ACC112 (cell line): ENCODE measurements around the gene TMEM132C.

Source experiments
- H2AFZ ChIP-seq: fragments of 200-600 bp; sonication (generic); one replicate; pipeline ENCODE4 v1.6.0; 2017; ENCODE audit warnings: antibody characterized with exemption, low read length; ENCODE audit not compliant: unreplicated experiment
- H3K27ac ChIP-seq: fragments of 200-600 bp; sonication (generic); 2 replicates; pipeline ENCODE4 v1.5.1; 2014; ENCODE audit warnings: low read depth, mild to moderate bottlenecking, antibody characterized with exemption, low read length, moderate library complexity
- H3K27me3 ChIP-seq: fragments of 200-600 bp; sonication (generic); 2 replicates; pipeline ENCODE4 v1.6.1; 2014; ENCODE audit warnings: mild to moderate bottlenecking, antibody characterized with exemption, low read length, moderate library complexity, mixed read lengths; ENCODE audit not compliant: insufficient read depth
- H3K36me3 ChIP-seq: fragments of 200-600 bp; sonication (generic); 2 replicates; pipeline ENCODE4 v1.6.1; 2016; ENCODE audit warnings: mild to moderate bottlenecking, antibody characterized with exemption, low read length, moderate library complexity, mixed read lengths; ENCODE audit not compliant: insufficient read depth
- H3K4me1 ChIP-seq: fragments of 200-600 bp; sonication (generic); one replicate; pipeline ENCODE4 v1.6.1; 2016; ENCODE audit warnings: low read length, mixed read lengths; ENCODE audit not compliant: insufficient read depth, unreplicated experiment, control insufficient read depth
- H3K4me3 ChIP-seq: fragments of 200-600 bp; sonication (generic); 2 replicates; pipeline ENCODE4 v1.5.1; 2014; ENCODE audit warnings: mild to moderate bottlenecking, low read depth, low read length
- H3K79me2 ChIP-seq: fragments of 200-600 bp; sonication (generic); one replicate; pipeline ENCODE4 v1.6.0; 2016; ENCODE audit warnings: low read length; ENCODE audit not compliant: control insufficient read depth, unreplicated experiment, insufficient read depth

TMEM132C gene

DNA sequence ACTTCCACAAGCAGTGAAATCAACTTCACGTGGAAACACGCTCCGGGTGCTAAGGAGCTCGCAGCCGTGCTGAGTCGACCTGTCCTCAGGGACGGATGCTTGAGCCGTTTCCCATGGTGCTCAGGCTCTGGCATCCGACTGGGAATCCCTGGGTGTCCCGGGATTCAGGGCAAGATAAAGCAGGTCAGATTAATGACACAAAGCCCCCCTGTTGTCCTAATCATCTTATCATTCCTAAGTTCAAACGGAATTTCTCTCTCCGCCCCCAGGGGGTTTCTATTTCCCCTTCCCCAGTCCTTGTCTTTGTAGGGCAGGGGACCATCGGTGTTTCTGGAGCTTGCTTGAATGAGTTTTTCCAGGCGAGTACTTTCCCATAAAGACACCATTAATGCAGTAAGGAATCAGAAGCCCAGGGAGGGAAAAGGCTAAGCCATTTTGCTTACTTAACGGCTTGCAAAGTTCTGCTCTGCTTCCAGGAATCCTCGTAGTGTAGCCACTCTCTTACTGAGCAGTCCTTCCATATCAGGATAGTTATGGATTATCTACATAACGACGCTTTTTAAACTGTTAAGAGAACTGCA, 116.5 kb downstream of the TMEM132C start:
- no peak overlapping the region for H3K27ac ChIP-seq
- no peaks in the 10 kb centered on the region for H3K4me1 ChIP-seq
- H3K4me3 ChIP-seq = no peak overlapping the region
- H3K79me2 ChIP-seq = no peaks in the 10 kb centered on the region
- no peaks in the 10 kb centered on the region for H3K36me3 ChIP-seq
- H2AFZ ChIP-seq = no peak overlapping the region
- no peaks in the 10 kb centered on the region for H3K27me3 ChIP-seq

DNA sequence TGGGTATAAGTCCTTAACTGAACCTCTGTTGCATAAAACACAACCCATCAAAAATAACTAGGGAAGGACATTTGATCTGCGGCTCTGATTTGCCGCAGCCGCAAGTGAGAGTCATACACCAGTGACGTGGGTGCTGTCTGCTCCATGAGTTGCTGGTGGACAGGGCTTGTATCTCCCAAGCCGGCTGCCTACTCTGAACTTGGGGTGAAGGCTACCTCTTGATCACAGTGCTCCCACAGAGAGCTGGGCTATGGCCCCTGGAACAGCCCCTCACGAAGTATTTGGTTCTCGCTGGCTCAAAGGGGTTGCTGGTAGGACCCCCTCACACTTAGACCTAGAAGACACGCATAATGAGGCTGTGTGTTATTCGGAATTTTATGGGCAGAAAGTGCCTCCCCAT, 118.8 kb downstream of the TMEM132C start:
- Histone ChIP-seq H2AFZ (no peak overlapping the region), H3K4me1 (no peaks in the 10 kb centered on the region), H3K36me3 (no peaks in the 10 kb centered on the region), H3K27ac (no peak overlapping the region), H3K4me3 (no peak overlapping the region), H3K79me2 (no peaks in the 10 kb centered on the region), H3K27me3 (no peaks in the 10 kb centered on the region)

DNA sequence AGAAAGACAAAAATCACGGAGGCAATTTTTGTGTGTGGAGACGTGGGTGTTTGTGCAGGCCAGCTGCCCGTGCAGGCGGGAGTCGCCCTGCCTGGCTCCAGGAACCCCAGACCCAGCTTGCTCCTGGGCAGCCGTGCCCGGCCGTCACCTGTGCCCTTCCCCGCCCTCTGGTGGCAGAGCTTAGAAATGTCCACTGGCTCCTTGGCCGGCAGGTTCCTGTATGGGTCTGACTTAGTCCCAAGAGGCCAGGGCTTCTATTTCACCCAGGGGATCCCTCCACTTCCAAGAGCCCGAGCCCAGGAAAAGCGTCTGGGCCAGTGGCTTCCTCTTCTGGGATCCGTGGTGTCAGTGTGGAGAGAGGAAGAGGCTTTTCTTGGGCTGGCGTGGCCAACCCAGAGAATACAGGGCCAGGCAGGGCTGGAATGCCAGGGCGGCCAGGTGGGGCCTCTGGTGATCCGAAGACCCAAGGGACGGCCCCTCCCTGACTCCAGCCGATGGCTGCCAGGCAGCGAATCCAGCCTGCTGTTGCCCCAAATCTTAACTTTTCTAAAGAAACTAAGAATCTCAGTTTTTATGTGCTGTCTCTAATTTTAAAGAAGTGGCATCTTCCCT, 120.9 kb downstream of the TMEM132C start:
- no peaks in the 10 kb centered on the region for H3K79me2 ChIP-seq
- H3K4me1 ChIP-seq = no peaks in the 10 kb centered on the region
- no peak overlapping the region for H3K4me3 ChIP-seq
- H3K27me3 ChIP-seq = no peaks in the 10 kb centered on the region
- no peak overlapping the region for H2AFZ ChIP-seq
- no peak overlapping the region for H3K27ac ChIP-seq
- no peaks in the 10 kb centered on the region for H3K36me3 ChIP-seq

DNA sequence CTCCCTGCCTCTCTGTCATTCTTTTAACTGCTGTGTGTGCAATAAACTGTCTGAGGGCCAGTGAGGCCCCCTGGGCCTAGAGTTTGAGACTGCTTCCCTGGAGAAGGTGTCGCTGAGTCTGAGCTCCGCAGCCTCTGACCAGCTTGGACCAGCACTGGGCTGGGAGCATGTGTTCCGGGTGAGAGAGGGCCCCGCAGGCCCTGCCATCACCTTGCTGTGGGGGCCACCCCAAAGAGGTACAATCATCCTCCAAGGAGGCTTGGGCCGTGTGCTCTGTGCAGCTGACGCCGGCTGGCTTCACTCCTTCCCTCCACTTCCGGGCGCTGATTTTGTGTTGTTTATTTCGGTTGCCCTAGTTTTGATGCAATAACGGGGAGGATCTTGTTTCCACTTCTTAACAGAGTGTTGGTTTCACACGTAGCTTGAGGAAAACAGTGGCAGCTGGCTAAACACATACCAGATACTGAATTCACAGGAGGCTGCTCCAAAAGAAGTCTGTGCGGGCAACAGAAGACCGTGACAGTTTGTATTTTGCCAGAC, 121.6 kb downstream of the TMEM132C start:
- Histone ChIP-seq H3K36me3 (no peaks in the 10 kb centered on the region), H3K27me3 (no peaks in the 10 kb centered on the region), H2AFZ (no peak overlapping the region), H3K27ac (no peak overlapping the region), H3K79me2 (no peaks in the 10 kb centered on the region), H3K4me3 (no peak overlapping the region), H3K4me1 (no peaks in the 10 kb centered on the region)

DNA sequence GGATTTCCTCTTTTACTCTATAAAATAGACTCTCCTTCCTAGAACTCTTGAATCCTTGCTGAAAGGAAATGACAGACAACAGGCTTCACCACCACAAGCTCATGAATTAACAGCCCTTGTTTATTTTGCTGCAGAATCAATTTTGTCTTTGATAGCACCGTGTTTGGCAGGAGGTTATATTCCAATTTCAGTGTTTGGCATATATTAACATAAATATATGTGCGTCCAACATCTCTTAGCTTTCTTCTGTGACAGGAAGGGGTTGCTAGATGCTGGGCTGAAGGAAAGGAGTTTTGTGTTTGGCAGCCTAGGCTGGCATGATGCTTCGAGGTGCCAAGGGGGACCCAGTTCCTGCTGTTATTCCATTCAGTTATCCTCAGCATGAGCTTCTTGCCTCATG, 126.4 kb downstream of the TMEM132C start:
- no peaks in the 10 kb centered on the region for H3K27me3 ChIP-seq
- H3K27ac ChIP-seq = no peak overlapping the region
- no peak overlapping the region for H3K4me3 ChIP-seq
- H3K36me3 ChIP-seq = no peaks in the 10 kb centered on the region
- no peak overlapping the region for H2AFZ ChIP-seq
- H3K79me2 ChIP-seq = no peaks in the 10 kb centered on the region
- H3K4me1 ChIP-seq = no peaks in the 10 kb centered on the region

DNA sequence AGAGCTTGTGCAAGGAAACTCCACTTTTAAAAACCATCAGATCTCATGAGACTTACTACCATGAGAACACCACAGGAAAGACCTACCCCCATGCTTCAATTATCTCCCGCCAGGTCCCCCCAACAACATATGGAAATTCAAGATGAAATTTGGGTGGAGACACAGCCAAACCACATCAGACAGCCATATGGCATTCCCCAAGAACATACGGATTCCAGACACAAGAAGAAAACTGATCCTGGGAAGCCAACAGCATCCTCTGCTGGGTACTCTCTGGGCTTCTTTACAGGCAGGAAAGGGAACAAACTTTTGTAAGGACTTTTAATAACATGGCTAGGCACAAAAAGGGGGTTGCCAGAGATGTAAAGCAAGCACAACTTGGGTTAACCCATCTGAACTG, 127.2 kb downstream of the TMEM132C start:
- Histone ChIP-seq H2AFZ (no peak overlapping the region), H3K4me1 (no peaks in the 10 kb centered on the region), H3K36me3 (no peaks in the 10 kb centered on the region), H3K27me3 (no peaks in the 10 kb centered on the region), H3K27ac (no peak overlapping the region), H3K79me2 (no peaks in the 10 kb centered on the region), H3K4me3 (no peak overlapping the region)

DNA sequence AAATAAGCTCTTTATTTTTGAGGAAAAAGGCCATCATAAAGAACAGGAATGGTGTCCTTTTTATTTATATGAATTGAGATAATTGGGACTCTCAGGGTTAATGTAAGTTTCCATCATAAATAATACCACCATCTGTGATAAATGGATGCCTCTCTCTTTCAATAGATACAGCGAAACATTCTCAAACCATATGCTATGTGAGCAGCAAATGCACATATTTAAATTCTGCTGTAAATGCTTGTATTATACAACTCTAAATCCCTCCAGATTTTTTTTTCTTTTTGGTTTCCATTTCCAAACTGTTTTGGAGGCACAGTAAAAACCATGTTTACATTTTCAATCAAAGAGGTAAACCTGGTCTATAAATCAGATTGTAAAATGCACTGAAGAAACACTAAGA, 132.3 kb downstream of the TMEM132C start:
- Histone ChIP-seq H3K4me3 (no peak overlapping the region), H3K79me2 (no peaks in the 10 kb centered on the region), H3K4me1 (no peaks in the 10 kb centered on the region), H3K36me3 (no peaks in the 10 kb centered on the region), H2AFZ (no peak overlapping the region), H3K27me3 (no peaks in the 10 kb centered on the region), H3K27ac (no peak overlapping the region)

DNA sequence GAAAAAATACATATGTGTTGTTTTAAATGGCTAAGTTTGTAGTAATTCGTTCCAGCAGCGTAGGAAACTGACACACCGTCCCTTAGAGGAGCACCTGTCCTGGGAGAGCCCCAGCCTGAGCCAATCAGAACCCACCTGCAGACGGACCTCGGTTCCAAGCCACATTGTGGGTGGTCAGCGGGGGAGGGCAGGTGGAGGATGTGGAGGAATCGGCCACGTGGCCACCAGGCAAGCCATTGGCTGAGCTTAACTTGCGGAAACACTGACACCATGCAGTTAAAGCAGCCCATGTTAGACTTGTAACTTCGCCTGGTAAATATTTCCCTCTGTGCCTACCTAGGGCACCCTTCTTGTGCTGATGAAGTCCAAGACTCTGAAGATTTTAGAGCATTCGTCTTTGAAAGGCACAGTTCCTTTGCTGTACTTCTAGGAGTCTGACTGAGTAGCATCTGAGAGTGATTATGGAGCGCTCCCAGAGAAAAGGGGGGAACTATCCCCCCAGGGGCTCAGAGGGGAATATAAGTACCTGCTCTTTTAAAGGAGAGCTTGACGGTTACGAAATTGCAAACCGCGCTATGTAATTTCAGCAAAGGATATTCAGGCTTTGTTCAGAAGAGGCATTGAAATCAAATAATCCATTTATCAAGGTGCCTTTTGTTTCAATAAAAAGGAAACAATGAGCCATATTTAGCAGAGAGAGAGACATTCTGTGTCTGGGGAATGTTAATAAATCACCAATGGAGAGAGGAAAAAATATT, 135.7 kb downstream of the TMEM132C start:
- no peaks in the 10 kb centered on the region for H3K27me3 ChIP-seq
- H3K27ac ChIP-seq = no peak overlapping the region
- no peak overlapping the region for H2AFZ ChIP-seq
- no peaks in the 10 kb centered on the region for H3K36me3 ChIP-seq
- no peaks in the 10 kb centered on the region for H3K4me1 ChIP-seq
- no peaks in the 10 kb centered on the region for H3K79me2 ChIP-seq
- no peak overlapping the region for H3K4me3 ChIP-seq

DNA sequence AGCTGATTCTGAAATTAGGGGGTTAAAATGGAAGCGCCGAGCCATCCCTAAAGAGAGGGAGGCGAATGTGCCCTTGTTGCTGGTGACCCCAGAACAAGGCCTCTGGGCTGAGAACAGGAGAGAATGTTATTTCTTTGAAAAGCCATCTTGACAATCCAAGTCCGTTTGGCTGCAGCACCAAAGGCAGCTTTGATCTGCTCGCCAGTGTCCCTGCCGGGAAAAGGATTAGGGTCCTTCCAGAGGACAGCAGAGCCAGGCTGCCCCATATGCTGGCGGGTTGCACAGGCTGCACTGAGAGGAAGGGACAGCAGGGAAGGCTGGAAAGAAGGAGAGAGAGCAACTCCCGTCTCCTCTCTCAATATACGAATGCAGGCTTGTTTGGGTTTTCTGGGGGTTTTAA, 141.7 kb downstream of the TMEM132C start:
- H3K4me3 ChIP-seq = no peak overlapping the region
- no peaks in the 10 kb centered on the region for H3K79me2 ChIP-seq
- H2AFZ ChIP-seq = no peak overlapping the region
- no peaks in the 10 kb centered on the region for H3K36me3 ChIP-seq
- H3K27me3 ChIP-seq = no peaks in the 10 kb centered on the region
- H3K4me1 ChIP-seq = no peaks in the 10 kb centered on the region
- H3K27ac ChIP-seq = no peak overlapping the region

DNA sequence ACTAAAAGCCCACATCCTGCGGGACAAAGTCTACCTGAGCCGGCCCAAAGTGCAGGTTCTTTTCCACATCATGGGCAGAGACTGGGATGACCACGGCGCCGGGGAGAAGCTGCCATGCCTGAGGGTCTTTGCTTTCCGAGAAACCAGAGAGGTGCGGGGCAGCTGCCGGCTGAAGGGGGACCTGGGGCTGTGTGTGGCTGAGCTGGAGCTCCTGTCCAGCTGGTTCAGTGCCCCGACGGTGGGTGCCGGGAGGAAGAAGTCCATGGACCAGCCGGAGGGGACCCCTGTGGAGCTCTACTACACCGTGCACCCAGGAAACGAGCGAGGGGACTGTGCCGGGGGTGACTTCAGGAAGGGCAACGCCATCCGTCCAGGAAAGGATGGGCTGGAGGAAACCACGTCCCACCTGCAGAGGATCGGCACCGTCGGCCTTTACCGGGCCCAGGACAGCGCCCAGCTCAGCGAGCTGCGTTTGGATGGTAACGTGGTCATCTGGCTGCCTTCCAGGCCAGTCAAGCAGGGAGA, 148.1 kb downstream of the TMEM132C start:
- no peaks in the 10 kb centered on the region for H3K79me2 ChIP-seq
- H2AFZ ChIP-seq = no peak overlapping the region
- no peak overlapping the region for H3K27ac ChIP-seq
- H3K4me1 ChIP-seq = no peaks in the 10 kb centered on the region
- no peaks in the 10 kb centered on the region for H3K36me3 ChIP-seq
- H3K4me3 ChIP-seq = no peak overlapping the region
- no peaks in the 10 kb centered on the region for H3K27me3 ChIP-seq
